ENCODE data around the gene ACTN1.

- no peak for TF ChIP-seq CTCF (IDR thresholded peaks at IDR 0.05)
- no peak for TF ChIP-seq POLR2AphosphoS5 (IDR thresholded peaks at IDR 0.05)
Observed at GRCh38 chr14:69023035-69023434, 43.9 kb upstream of the ACTN1 start.

Measured in breast epithelium (tissue), 3 donors.